ENCODE data around the gene KIRREL3. TPM values are rescaled to one million over a fixed set of nuclear protein-coding genes. Genes with fewer than 3 reads are reported as not detected.

The KIRREL3 gene
- total and polyA plus RNA-seq, 8 donors: 0.06 to 1.1 (median 0.26) TPM; not detected in 2

DNA sequence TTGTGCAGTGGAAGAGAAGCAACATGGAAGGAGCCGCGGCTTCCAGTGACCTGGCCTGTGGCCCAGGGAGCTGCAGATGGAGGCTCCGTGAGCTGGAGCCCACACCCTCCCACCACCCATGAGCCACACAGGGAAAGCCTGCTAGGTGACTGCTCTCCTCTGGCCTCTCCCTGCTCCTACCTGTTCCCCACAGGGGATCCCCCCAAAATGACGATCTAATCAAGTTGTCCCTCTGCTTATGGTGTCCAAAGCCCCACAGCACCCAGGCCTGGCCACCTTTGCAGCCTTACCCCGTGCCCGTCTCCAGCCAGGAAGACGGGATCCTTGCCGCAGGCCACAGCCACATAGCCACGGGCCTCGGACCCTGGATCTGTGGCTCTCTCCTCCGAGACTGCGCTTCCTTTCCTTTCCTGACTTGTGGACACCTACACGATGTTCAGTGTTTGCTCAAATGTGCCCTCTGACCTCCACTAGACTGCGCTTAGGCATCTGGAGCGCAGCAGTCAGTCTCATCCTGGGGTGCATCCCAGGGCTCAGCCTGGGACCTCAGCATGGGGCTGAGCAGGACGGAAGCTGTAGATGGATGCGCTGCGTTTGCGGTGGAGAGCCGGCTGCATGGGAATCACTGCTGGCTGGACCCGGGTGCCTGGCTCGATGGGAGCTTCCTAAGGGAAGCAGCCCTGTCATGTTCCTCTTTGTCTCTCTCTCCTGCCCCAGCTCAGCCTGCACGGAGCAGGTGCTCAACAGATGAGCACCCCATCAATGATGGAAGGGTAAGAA is 511.8 kb downstream of the KIRREL3 start:
- DNase-seq (no peak), FAIRE-seq (no peak), ATAC-seq (no peak)
- no peak overlapping the region for H3K4me3 ChIP-seq
- no peaks in the 10 kb centered on the region for H3K9me3 ChIP-seq
- H3K27me3 ChIP-seq: no peaks in the 10 kb centered on the region
- WGBS, 2 donors: 77 to 81% methylated on average over 23 of the region's 23 CpGs
- H3K4me1 ChIP-seq: no peaks in the 10 kb centered on the region
- intact Hi-C loops (cut with DNase I): loop anchor here in 1 of 3 donors (10.0 kb wide), 1 partner anchor 174 kb away; no protein-coding TSS in a partner anchor
- H3K36me3 ChIP-seq: no peaks in the 10 kb centered on the region
- TF ChIP-seq, protein P1, sequence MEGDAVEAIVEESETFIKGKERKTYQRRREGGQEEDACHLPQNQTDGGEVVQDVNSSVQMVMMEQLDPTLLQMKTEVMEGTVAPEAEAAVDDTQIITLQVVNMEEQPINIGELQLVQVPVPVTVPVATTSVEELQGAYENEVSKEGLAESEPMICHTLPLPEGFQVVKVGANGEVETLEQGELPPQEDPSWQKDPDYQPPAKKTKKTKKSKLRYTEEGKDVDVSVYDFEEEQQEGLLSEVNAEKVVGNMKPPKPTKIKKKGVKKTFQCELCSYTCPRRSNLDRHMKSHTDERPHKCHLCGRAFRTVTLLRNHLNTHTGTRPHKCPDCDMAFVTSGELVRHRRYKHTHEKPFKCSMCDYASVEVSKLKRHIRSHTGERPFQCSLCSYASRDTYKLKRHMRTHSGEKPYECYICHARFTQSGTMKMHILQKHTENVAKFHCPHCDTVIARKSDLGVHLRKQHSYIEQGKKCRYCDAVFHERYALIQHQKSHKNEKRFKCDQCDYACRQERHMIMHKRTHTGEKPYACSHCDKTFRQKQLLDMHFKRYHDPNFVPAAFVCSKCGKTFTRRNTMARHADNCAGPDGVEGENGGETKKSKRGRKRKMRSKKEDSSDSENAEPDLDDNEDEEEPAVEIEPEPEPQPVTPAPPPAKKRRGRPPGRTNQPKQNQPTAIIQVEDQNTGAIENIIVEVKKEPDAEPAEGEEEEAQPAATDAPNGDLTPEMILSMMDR (IDR thresholded peaks at IDR 0.05): no peak
- no peak overlapping the region for H3K27ac ChIP-seq

DNA sequence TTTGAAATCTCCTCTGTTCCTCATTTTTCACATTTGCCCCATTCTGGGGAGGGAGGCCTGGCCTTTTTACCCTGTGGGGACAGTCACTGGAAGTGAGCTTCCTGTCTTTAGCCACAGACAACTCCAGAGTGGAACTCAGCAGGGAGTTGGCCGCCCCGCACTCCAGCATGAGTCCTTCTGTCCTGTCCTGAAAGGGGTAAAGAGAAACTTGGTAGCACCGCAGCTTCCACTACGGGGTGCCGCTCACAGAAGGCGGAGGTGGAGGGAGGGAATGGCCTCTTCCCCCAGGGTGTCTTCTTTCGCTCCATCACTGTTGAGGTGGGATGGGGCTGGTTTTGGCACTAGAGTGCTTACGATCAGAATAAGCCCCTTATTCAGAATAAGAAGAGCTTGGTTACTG is 512.9 kb downstream of the KIRREL3 start:
- TF ChIP-seq, protein P1 (IDR thresholded peaks at IDR 0.05): no peak
- H3K36me3 ChIP-seq: no peaks in the 10 kb centered on the region
- ATAC-seq (no peak), DNase-seq (no peak), FAIRE-seq (no peak)
- WGBS, 2 donors: 88 to 91% methylated on average over 8 of the region's 8 CpGs
- H3K9me3 ChIP-seq: no peaks in the 10 kb centered on the region
- no peak overlapping the region for H3K27ac ChIP-seq
- no peaks in the 10 kb centered on the region for H3K4me1 ChIP-seq
- H3K4me3 ChIP-seq: no peak overlapping the region
- intact Hi-C loops (cut with DNase I): loop anchor here in 1 of 3 donors (10.0 kb wide), 1 partner anchor 173 kb away; no protein-coding TSS in a partner anchor
- H3K27me3 ChIP-seq: no peaks in the 10 kb centered on the region

DNA sequence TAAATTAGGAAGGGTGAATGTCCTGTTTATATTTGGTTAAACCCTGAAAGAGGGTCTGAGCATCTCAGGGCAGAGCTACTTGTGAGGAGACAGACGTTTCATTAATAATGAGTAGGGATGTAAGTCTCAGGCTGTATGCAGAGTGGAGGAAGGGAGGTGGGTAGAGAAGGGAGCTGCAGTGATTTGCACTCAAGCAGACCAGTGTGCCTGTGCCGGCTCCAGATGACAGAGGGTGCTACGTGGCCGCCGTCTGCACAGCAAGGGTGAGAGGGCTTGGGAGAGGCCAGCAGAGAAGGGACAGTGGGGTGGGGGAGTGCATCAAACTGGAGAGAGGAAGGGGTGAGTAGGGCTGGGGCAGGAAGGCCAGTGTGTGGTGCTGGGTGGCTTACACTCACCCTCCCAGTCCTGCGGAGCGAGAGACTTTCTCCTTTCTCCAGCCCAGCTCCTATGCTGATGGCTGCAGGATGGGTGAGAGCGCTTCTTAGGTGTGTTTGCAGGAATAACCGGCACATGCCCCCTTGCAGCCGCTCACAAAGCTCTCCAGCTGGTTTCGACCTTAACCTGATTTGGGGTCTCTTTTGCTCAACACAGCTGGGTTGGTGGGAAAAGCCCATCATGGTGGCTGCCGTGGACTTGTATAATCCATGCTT is 514.5 kb downstream of the KIRREL3 start:
- H3K27me3 ChIP-seq: no peaks in the 10 kb centered on the region
- H3K27ac ChIP-seq: no peak overlapping the region
- no peak for ATAC-seq
- intact Hi-C loops (cut with DNase I): loop anchor here in 1 of 3 donors (10.0 kb wide), 1 partner anchor 171 kb away; no protein-coding TSS in a partner anchor
- no peak for DNase-seq
- H3K4me3 ChIP-seq: no peak overlapping the region
- no peaks in the 10 kb centered on the region for H3K4me1 ChIP-seq
- TF ChIP-seq, protein P1 (IDR thresholded peaks at IDR 0.05): no peak
- WGBS, 2 donors: 60 to 63% methylated on average over 12 of the region's 12 CpGs
- no peaks in the 10 kb centered on the region for H3K9me3 ChIP-seq
- no peak for FAIRE-seq
- H3K36me3 ChIP-seq: no peaks in the 10 kb centered on the region

DNA sequence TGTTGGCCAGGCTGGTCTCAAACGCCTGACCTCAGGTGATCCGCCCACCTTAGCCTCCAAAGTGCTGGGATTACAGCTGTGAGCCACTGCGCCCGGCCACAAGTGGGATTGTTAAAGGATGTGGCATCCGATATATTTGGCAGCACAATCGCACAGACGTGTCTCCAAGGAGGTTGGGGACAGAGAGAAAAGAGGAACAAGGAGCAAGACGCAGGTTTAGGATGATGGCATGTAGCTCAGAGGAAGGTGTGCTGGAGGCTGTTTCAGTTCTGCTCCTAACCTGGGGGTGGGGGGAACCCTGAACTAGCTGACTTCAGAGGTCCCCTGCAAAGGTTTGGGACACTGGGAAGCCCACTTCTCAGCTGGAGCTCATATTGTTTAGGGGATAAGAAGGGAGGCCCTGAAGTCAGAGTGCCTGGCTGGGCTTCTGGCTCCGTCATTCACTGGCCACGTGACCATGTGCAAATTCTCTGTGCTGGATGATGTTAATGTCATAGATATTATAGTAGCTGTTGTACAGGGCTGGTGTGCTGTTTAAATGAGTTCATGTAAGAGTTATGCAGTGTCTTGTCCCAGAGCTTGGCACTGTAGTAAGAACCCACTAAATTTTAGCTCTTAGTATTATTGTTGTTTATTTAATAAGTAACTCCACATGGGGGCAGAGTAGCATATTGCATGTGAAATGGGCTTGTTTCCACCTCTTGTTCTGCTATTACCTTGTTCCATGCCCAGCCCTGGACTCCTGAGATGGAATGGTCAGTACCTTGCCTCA is 515.4 kb downstream of the KIRREL3 start:
- no peaks in the 10 kb centered on the region for H3K36me3 ChIP-seq
- no peaks in the 10 kb centered on the region for H3K27me3 ChIP-seq
- DNase-seq: no peak
- no peak overlapping the region for H3K27ac ChIP-seq
- H3K4me3 ChIP-seq: no peak overlapping the region
- peaks cover 0 to 4% (median 0%) of the 10 kb centered on the region in 3 donors for H3K4me1 ChIP-seq
- no peak for FAIRE-seq
- TF ChIP-seq, protein P1 (IDR thresholded peaks at IDR 0.05): no peak
- H3K9me3 ChIP-seq: no peaks in the 10 kb centered on the region
- no peak for ATAC-seq
- intact Hi-C loops (cut with DNase I): loop anchor here in 1 of 3 donors (10.0 kb wide), 1 partner anchor 170 kb away; no protein-coding TSS in a partner anchor
- WGBS, 2 donors: 64 to 72% methylated on average over 10 of the region's 10 CpGs

Measured in pancreas (tissue), 10 donors.